ACHN (cell line): ENCODE data around the gene HLA-DRB1.
A peak's percentile ranks its signal among the peaks of the same experiment; 100 is the strongest.
"Not testable (repeated sequence)": the region's sequence is repeated elsewhere in the genome, so short reads cannot be mapped to it uniquely, and the experiment has no call there.

Experiments
- DNase-seq: peaks from one replicate; pipeline ENCODE4 v3.0.0-alpha.2; 2015
- in situ Hi-C: cut with HindIII; loops from 2 replicates; pipeline ENCODE4 v1.10.0; 2017; ENCODE audit warnings: low sequenced_read_pairs, low pct_ligation_motif_present, low pct_unique_long_range_greater_than_20kb

The HLA-DRB1 gene

GRCh38 chr6:32610682-32611296, 21.1 kb upstream of the HLA-DRB1 start:
- DNase-seq, result no peak
- in situ Hi-C loops, result no loop called here

- in situ Hi-C loops, result no loop called here
Observed at GRCh38 chr6:32609731-32610640, 20.3 kb upstream of the HLA-DRB1 start.

DNA sequence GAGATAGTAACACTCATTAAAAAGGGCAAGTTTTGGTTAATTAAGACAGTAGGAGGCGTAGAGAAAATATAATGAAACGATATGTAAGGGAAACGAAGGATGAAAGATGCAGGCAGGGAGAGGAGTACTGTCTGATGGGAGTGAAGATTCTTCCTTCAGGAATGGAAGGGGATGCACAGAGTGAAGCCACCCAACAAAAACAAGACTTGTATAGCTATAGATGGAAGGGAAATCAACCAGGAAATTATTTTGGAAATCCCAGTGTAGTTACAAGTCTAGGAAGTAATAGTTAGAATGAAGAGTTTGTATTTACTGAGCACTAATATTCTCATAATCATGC, 19.7 kb upstream of the HLA-DRB1 start:
- in situ Hi-C loops, result no loop called here
- DNase-seq, result no peak

More at GRCh38 chr6:32609731-32610640, 20.3 kb upstream of the HLA-DRB1 start:
- DNase-seq, result peak; percentile 96

- DNase-seq, result no peak
- in situ Hi-C loops, result no loop called here
Observed at GRCh38 chr6:32608362-32608761, 18.7 kb upstream of the HLA-DRB1 start.

DNA sequence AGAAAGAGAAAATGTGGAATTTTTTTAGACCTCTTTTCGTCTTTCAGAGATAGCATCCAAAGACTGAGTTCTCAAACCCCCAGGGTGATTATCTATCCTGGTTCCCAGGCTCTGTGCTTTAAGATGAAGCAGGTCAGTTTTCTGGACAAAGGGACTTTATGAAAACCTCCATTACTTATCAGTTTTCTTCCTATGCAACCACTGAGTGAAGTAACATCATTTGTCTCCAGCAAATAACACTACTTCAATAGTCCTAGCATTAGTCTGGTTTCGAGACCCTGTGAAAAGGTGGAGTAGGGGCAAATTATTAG, 18.3 kb upstream of the HLA-DRB1 start:
- in situ Hi-C loops, result no loop called here
- no peak for DNase-seq

- in situ Hi-C loops, result no loop called here
- DNase-seq, result no peak
Observed at GRCh38 chr6:32607263-32607987, 17.8 kb upstream of the HLA-DRB1 start.

DNA sequence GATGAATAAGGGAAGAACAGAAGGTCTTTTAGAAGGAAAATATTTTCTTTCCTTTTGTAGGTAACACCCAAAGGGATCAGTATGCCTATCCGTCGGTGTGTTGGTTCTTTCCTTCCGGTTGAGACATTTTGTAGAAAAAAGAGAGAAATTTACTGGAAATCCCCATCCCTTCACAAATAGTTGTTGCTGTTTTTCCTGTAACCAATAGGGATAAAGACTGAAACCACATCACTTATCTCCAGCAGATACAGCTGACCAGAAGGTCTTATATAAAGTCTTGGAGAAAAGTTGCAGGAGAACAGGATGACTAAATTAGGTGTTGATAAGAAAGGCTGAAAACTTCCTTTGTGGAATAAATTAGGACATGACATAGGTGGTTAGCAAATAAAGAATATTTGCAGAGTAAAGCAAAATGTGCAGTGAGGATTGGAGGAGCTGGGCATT, 14.8 kb upstream of the HLA-DRB1 start:
- in situ Hi-C loops, result no loop called here
- no peak for DNase-seq

DNA sequence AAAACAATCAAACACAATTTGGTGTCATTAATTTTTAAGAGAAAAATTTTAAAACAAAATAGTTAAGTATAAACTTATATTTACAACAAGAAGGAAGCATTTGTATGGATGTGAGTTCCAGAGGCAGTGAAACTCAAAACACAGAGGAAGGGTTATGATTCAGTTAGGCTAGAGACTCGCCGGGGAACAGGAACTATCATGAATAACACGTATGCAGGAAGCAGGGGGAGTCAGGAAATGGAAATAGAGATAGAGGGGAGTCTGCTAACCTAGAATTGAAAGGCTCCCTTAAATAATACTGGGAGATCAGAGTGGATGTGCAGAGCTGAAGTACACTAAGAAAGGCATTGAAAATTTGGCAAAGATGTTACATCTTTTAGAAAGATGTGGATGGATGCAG, 14.2 kb upstream of the HLA-DRB1 start:
- in situ Hi-C loops, result no loop called here
- DNase-seq, result no peak

GRCh38 chr6:32603222-32603621, 13.6 kb upstream of the HLA-DRB1 start:
- DNase-seq, result no peak
- in situ Hi-C loops, result no loop called here

DNA sequence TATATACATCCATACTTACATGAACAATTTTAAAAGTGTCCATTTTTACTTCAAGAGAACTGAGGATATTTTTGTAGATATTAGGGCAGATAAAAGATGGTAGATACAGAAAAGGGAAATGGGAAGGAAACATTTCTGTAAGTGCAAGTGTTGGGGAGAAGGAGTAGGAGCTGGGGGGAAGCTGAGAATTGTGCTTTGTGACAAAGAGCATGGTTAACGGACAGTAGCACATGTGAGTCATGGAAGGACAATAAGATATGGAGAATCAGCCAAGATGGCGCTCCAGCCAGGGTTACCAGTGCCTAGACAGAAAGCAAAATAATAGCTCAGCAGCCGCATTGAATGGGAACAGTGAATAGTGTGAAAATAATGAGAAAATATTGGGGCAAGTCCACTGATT, 12.7 kb upstream of the HLA-DRB1 start:
- in situ Hi-C loops, result no loop called here
- no peak for DNase-seq

- DNase-seq, result no peak
- in situ Hi-C loops, result no loop called here
Observed at GRCh38 chr6:32597024-32597423, 7.4 kb upstream of the HLA-DRB1 start.

DNA sequence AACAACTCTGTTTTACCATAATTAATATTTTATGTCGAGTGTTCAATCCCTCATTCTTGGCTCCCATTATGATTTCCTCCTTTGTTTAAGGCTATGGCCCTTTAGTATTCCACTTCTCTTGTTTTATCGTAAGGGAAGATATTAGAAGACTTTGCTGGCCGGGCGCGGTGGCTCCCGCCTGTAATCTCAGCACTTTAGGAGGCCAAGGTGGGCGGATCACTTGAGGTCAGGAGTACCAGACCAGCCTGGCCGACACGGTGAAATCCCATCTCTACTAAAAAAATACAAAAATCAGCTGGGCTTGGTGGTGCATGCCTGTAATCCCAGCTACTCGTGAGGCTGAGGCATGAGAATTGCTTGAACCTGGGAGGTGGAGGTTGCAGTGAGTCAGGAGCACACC, 1.1 kb upstream of the HLA-DRB1 start:
- in situ Hi-C loops, DNase-seq: not testable (repeated sequence)

DNA sequence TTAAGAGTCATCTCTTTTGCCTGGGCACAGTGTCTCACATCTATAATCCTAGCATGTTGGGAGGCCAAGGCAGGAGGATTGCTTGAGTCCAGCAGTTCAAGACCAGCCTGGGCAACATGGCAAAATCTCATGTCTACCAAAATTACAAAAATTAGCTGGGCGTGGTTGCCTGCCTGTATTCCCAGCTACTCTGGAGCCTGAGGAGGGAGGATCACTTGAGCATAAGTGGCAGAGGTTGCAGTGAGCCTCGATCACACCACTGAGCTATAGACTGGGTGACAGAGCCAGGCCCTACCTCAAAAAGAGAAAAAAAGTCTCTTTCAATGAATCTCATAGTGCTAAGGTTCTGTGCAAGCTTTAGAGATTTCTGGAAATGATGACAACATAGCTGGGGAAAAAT, 1.5 kb downstream of the HLA-DRB1 start:
- in situ Hi-C loops, result no loop called here
- DNase-seq, result no peak

DNA sequence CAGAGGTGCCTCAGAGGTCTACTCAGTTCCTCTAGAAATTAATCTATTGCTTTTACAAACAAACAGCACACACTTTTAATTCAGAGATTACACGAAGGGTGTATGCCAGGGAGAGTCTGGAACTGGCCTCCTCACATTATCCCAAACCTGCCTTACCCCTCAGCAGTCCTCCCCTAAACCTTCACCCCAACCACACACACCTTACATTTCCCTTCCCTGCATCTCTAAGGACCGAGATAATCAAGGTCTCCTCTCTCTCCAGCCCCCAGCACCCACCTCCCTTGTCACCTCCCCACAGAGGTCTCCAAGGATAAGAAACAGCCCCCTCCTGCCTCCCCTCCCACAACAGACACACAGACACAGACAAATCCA, 6.1 kb downstream of the HLA-DRB1 start:
- in situ Hi-C loops, result no loop called here
- DNase-seq, result no peak

GRCh38 chr6:32581315-32582095, 8.1 kb downstream of the HLA-DRB1 start:
- DNase-seq, result no peak
- in situ Hi-C loops, result no loop called here

DNA sequence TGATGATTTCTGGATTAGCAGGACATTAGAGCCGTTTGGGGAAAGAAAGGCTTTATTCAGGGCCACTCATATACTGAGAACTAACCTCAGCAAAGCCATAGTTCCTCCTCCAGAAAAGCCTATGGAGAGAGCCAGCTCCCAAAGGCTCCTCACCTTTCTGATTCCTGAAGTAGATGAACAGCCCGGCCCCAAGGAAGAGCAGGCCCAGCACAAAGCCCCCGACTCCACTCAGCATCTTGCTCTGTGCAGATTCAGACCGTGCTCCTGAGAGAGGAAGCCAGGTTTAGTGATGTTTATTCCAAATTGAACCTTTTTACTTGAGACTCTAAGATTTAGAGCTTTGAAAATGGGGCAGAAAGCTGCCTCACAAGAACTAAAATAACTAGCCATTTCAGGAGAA, 9.1 kb downstream of the HLA-DRB1 start:
- in situ Hi-C loops, result no loop called here

DNA sequence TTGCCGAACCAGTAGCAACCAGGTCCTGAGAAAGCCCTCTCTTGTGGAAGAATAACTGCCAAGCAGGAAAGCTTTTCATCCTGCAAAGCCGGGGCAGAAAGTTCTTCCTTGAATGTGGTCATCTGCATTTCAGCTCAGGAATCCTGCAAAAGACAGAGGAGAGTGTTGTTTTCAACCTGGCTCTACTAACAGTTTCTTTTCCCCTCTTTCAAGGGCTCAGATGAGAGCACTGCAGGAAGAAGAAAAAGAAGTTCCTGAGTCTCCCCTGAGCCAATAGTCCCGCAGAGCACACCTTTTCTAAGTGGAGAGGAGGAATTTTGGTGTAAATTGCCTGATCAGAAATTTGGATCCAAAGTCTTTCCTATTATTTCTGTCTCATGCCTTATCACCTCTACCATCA, 10.7 kb downstream of the HLA-DRB1 start:
- no peak for DNase-seq
- in situ Hi-C loops, result no loop called here

More for the DNA sequence above, 9.1 kb downstream of the HLA-DRB1 start:
- DNase-seq, result no peak

DNA sequence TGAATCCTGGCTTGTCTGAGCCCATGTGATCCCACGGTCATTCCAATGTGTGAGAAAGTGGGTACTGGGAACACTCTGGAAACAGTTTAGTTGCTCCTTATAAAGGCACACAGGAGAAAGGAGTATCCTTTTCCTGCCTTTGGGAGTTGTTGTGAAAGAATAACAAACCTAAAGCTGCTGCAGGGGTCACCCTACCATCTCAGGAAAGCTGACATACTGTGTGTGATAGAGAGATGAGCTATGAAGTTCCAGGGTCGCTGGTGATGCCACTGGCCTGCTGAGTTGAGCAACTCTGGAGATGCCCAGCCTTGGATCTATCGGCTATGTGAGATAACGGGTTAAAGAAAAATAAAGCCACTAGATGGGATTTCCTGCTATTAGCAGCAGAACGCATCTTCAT, 12.2 kb downstream of the HLA-DRB1 start:
- in situ Hi-C loops, DNase-seq: not testable (repeated sequence)

- in situ Hi-C loops, result no loop called here
- DNase-seq, result no peak
Observed at GRCh38 chr6:32576250-32576649, 13.4 kb downstream of the HLA-DRB1 start.
